Adrenal gland (tissue), 5 donors: ENCODE data around the gene ADK.

Source experiments
- CTCF ChIP-seq, 6 experiments: fragments of 450-650 bp in 4 of 6; fragments of 200-600 bp in 2 of 6; sonication (generic) in 1 of 6; IDR thresholded peaks; 1 replicate in 5 of 6; 2 replicates in 1 of 6; pipeline versions ENCODE4 v1.5.1 to v1.8.0; 2016 to 2021; ENCODE audit warnings: antibody characterized with exemption in 6 of 6, mild to moderate bottlenecking in 2 of 6, moderate library complexity in 1 of 6
- POLR2A ChIP-seq, 2 donors: fragments of 450-650 bp; IDR thresholded peaks; one replicate each; pipeline ENCODE4 v1.6.1; 2017; ENCODE audit warnings: antibody characterized with exemption in 2 of 2, mild to moderate bottlenecking in 2 of 2, moderate library complexity in 1 of 2
- donor health status: DM: no; HTN: no; CAD: no.

- no peak for TF ChIP-seq POLR2A (IDR thresholded peaks at IDR 0.05)
- no peak for TF ChIP-seq CTCF (IDR thresholded peaks at IDR 0.05)
Observed at GRCh38 chr10:74718208-74718607, 567.2 kb downstream of the ADK start.
